ENCODE data around the gene GRB10. TPM values are rescaled to one million over a fixed set of nuclear protein-coding genes. Genes with fewer than 3 reads are reported as not detected.

Gene GRB10
- total RNA-seq, 1 experiment from 2014 or later: 47.9 TPM

DNA sequence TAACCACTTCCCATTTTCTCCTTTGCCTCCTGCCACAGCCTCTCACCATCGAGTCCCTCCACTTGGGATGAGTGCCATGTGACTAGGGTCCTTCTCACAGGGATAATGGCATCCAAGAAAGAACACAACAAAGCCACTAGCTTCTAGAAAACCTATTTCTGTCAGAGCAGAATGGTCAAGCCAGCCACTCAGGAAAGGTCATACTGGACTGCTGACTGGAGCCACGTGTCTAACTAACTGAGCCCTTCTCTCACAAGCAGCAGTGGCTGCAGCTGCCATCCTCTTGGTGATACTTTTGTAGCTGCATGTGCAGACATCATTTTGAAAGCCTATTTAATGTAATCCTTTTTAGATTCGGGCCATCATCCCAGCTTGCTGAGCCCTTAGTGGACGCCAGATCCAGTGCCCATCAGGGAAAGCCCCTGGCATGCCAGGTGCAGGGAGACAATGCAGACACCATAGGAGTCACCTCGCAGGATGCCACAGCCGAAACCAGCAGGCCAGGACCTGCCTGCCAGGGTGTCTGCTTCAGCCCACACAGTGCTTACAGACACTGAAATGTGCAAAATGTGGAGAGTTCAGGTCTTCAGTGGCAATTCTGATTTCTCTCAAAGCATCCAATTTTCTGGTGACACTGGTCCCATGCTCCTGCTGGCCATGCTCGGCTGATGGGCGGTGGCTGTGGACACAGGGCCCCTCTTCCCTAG lies 119.1 kb downstream of the GRB10 start:
- H3K9me3 ChIP-seq (ENCODE audit: insufficient read depth, low read depth): no peaks in the 10 kb centered on the region
- no TSS peak for BruUV-seq (replicated peaks)
- intact Hi-C loops (cut with micrococcal nuclease; ENCODE audit: unreplicated experiment): loop anchor here (1.0 to 2.0 kb wide), 2 partner anchors 133 to 300 kb away; no protein-coding TSS in a partner anchor
- peaks cover 40% of the 10 kb centered on the region for H4K20me1 ChIP-seq (ENCODE audit: insufficient read depth)
- H3K4me3 ChIP-seq: no peak overlapping the region
- no peaks in the 10 kb centered on the region for H3K9me2 ChIP-seq (ENCODE audit: insufficient read depth)
- H3K27me3 ChIP-seq (ENCODE audit: insufficient read depth, low read depth): no peaks in the 10 kb centered on the region
- TF ChIP-seq, protein P1, sequence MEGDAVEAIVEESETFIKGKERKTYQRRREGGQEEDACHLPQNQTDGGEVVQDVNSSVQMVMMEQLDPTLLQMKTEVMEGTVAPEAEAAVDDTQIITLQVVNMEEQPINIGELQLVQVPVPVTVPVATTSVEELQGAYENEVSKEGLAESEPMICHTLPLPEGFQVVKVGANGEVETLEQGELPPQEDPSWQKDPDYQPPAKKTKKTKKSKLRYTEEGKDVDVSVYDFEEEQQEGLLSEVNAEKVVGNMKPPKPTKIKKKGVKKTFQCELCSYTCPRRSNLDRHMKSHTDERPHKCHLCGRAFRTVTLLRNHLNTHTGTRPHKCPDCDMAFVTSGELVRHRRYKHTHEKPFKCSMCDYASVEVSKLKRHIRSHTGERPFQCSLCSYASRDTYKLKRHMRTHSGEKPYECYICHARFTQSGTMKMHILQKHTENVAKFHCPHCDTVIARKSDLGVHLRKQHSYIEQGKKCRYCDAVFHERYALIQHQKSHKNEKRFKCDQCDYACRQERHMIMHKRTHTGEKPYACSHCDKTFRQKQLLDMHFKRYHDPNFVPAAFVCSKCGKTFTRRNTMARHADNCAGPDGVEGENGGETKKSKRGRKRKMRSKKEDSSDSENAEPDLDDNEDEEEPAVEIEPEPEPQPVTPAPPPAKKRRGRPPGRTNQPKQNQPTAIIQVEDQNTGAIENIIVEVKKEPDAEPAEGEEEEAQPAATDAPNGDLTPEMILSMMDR (conservative IDR thresholded peaks at IDR 0.05): no peak
- no peak for TF ChIP-seq EZH2 (IDR thresholded peaks at IDR 0.05; ENCODE audit: low read depth)
- peaks cover 14% of the 10 kb centered on the region for H3K36me3 ChIP-seq (ENCODE audit: low read depth)
- CTCF ChIA-PET: no interaction called here
- H3K4me2 ChIP-seq: peak overlapping the region; percentile 69
- H3F3A ChIP-seq (ENCODE audit: insufficient read depth, low read depth): peaks cover 25% of the 10 kb centered on the region; the same call in 1 of the 2 replicates
- H3K27ac ChIP-seq: no peak overlapping the region
- peaks cover 29% of the 10 kb centered on the region for H3K4me1 ChIP-seq (replicated peaks; ENCODE audit: insufficient read depth)
- POLR2A ChIA-PET (ENCODE audit: unreplicated experiment): no interaction called here
- H2AFZ ChIP-seq: no peak overlapping the region
- DNase-seq: no peak
- 0 out of 2 replicates have a peak, but pooled peaks cover 14% of the 10 kb centered on the region for H3K79me2 ChIP-seq (ENCODE audit: low read depth)

DNA sequence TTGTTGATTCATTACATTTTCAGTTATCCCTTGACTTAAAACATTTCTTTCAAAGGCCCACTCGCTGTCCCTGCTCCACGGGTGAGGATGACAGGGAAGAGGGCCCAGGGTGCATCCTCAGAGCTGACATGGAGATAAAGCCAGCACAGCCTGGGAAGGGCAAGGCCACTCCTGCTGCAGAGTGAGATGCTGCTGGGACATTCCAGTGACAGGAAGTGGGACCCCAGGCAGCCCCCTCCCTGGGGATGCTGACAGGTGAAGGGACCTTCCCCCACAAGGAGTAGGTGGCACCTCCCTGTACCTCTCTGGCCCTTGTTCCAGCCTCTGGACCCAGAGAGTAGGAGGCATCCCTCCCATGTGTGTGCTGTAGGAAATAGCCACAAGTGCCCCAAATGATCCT lies 119.7 kb downstream of the GRB10 start:
- Histone ChIP-seq H3K4me1 (replicated peaks; ENCODE audit: insufficient read depth) (peaks cover 29% of the 10 kb centered on the region), H3K36me3 (ENCODE audit: low read depth) (peaks cover 14% of the 10 kb centered on the region), H2AFZ (no peak overlapping the region), H3K27me3 (ENCODE audit: insufficient read depth, low read depth) (no peaks in the 10 kb centered on the region), H3F3A (ENCODE audit: insufficient read depth, low read depth) (peaks cover 25% of the 10 kb centered on the region; the same call in 1 of the 2 replicates), H3K9me3 (ENCODE audit: insufficient read depth, low read depth) (no peaks in the 10 kb centered on the region), H4K20me1 (ENCODE audit: insufficient read depth) (peaks cover 45% of the 10 kb centered on the region), H3K79me2 (ENCODE audit: low read depth) (0 out of 2 replicates have a peak, but pooled peaks cover 14% of the 10 kb centered on the region), H3K9me2 (ENCODE audit: insufficient read depth) (no peaks in the 10 kb centered on the region), H3K4me2 (no peak overlapping the region), H3K4me3 (no peak overlapping the region), H3K27ac (no peak overlapping the region)
- CTCF ChIA-PET: no interaction called here
- BruUV-seq (replicated peaks): no TSS peak
- POLR2A ChIA-PET (ENCODE audit: unreplicated experiment): no interaction called here
- intact Hi-C loops (cut with micrococcal nuclease; ENCODE audit: unreplicated experiment): no loop called here
- no peak for DNase-seq
- TF ChIP-seq EZH2 (IDR thresholded peaks at IDR 0.05; ENCODE audit: low read depth): no peak
- TF ChIP-seq, protein P1 (conservative IDR thresholded peaks at IDR 0.05): no peak

DNA sequence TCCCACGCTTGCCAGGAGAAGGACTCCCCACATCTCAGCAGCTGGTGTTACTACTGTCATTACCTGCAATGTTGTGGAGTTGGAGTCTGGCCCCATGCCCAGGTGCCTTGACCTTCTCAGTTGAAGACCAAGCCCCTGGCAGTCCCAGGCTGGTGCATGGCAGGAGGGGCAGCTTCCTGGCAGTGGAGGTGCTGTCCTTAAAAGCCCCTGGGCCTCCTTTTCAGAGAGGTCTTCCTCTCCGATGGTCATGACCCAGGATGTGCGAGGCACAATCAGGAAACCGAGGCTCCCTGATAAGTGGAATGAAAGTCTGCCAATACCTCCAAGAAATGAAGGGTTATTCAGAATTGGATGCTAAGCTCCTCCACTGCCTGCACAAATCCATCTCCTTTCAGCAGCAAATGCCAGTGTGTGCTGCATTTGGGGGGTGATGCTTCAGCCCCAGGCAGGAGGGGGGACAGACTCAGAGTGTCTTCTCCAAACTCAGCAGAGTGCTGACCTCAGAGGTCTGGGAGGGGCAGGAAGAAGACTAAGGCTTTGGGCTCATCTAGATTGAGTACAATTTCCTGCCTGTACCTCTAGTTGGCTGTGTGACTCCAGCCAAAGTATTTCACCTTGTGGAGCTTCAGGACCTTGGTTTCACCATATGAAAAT lies 120.5 kb downstream of the GRB10 start:
- intact Hi-C loops (cut with micrococcal nuclease; ENCODE audit: unreplicated experiment): no loop called here
- ChIA-PET CTCF (no interaction called here), POLR2A (ENCODE audit: unreplicated experiment) (no interaction called here)
- Histone ChIP-seq H3K9me3 (ENCODE audit: insufficient read depth, low read depth) (no peaks in the 10 kb centered on the region), H3K36me3 (ENCODE audit: low read depth) (peaks cover 14% of the 10 kb centered on the region), H3K27me3 (ENCODE audit: insufficient read depth, low read depth) (no peaks in the 10 kb centered on the region), H3K9me2 (ENCODE audit: insufficient read depth) (no peaks in the 10 kb centered on the region), H3K4me2 (no peak overlapping the region), H3K27ac (no peak overlapping the region), H3F3A (ENCODE audit: insufficient read depth, low read depth) (peaks cover 25% of the 10 kb centered on the region; the same call in 1 of the 2 replicates), H3K4me3 (no peak overlapping the region), H4K20me1 (ENCODE audit: insufficient read depth) (peaks cover 47% of the 10 kb centered on the region), H3K79me2 (ENCODE audit: low read depth) (0 out of 2 replicates have a peak, but pooled peaks cover 14% of the 10 kb centered on the region), H2AFZ (no peak overlapping the region), H3K4me1 (replicated peaks; ENCODE audit: insufficient read depth) (peaks cover 29% of the 10 kb centered on the region)
- DNase-seq: no peak
- no TSS peak for BruUV-seq (replicated peaks)
- TF ChIP-seq, protein P1 (conservative IDR thresholded peaks at IDR 0.05): no peak
- no peak for TF ChIP-seq EZH2 (IDR thresholded peaks at IDR 0.05; ENCODE audit: low read depth)
